A673 (cell line): ENCODE results near the gene SLC6A20. TPM values are rescaled to one million over a fixed set of nuclear protein-coding genes. Genes with fewer than 3 reads are reported as not detected.

ENCODE experiments used
- Bru-seq: library from RNA; stranded (reverse); fragments of 400-500 nt; gene quantifications from one replicate; lab custom pipeline; 2021; lab: Mats Ljungman, UMichigan
- BruChase-seq, 2 experiments: library from RNA; stranded (reverse); fragments of 400-500 nt; gene quantifications; one replicate each; lab custom pipeline; 2021; lab: Mats Ljungman, UMichigan
- BruUV-seq: library from RNA; stranded (reverse); fragments of 400-500 nt; replicated peaks from 2 replicates; lab custom pipeline; 2021; lab: Mats Ljungman, UMichigan
- CTCF ChIA-PET: fragments of 300-600 bp; sonication (Branson Sonifier 250); formaldehyde crosslinking; loops from one replicate; lab custom pipeline; 2022; ENCODE audit warnings: antibody characterized with exemption; lab: Charles Lee
- POLR2A ChIA-PET: fragments of 300-600 bp; sonication (Branson Sonifier 250); formaldehyde crosslinking; loops from one replicate; lab custom pipeline; 2022; ENCODE audit warnings: antibody characterized with exemption; ENCODE audit not compliant: low non-redundant PET; lab: Charles Lee
- DNase-seq: peaks from one replicate; pipeline ENCODE4 v3.0.0-alpha.2; 2015; ENCODE audit warnings: low spot score
- H3K27ac ChIP-seq: fragments of 200-600 bp; sonication (generic); 2 replicates; pipeline ENCODE4 v1.5.1; 2016; ENCODE audit warnings: mixed run types, low read depth, mild to moderate bottlenecking, mixed read lengths, antibody characterized with exemption, low read length; ENCODE audit not compliant: poor library complexity, severe bottlenecking
- H3K27me3 ChIP-seq: fragments of 200-600 bp; sonication (generic); replicated peaks from 2 replicates; pipeline ENCODE4 v1.6.1; 2017; ENCODE audit warnings: mixed run types, low read depth, mild to moderate bottlenecking, mixed read lengths, antibody characterized with exemption, low read length; ENCODE audit not compliant: insufficient read depth, poor library complexity
- H3K36me3 ChIP-seq: fragments of 200-600 bp; sonication (generic); 2 replicates; pipeline ENCODE4 v1.6.1; 2016; ENCODE audit warnings: mixed run types, mild to moderate bottlenecking, mixed read lengths, antibody characterized with exemption, low read length; ENCODE audit not compliant: insufficient read depth, poor library complexity, severe bottlenecking
- H3K4me1 ChIP-seq: fragments of 200-600 bp; sonication (generic); 2 replicates; pipeline ENCODE4 v1.6.1; 2017; ENCODE audit warnings: mixed run types, mild to moderate bottlenecking, mixed read lengths, antibody characterized with exemption, low read length; ENCODE audit not compliant: insufficient read depth, poor library complexity, severe bottlenecking
- H3K4me3 ChIP-seq: fragments of 200-600 bp; sonication (generic); 2 replicates; pipeline ENCODE4 v1.5.1; 2016; ENCODE audit warnings: low read depth, mixed run types, mild to moderate bottlenecking, mixed read lengths, low read length; ENCODE audit not compliant: poor library complexity, severe bottlenecking
- H3K9me3 ChIP-seq: fragments of 200-600 bp; sonication (generic); 2 replicates; pipeline ENCODE4 v1.6.1; 2016; ENCODE audit warnings: mixed run types, low read depth, mild to moderate bottlenecking, mixed read lengths, antibody characterized with exemption, low read length; ENCODE audit not compliant: poor library complexity, severe bottlenecking
- EZH2 ChIP-seq: fragments of 200-600 bp; sonication (generic); IDR thresholded peaks from 2 replicates; pipeline ENCODE4 v1.6.1; 2017; ENCODE audit warnings: borderline replicate concordance, low read depth, mild to moderate bottlenecking, mixed read lengths, antibody characterized with exemption, low read length; ENCODE audit not compliant: poor library complexity, severe bottlenecking
- intact Hi-C: fragments of 100-400 bp; cut with micrococcal nuclease; formaldehyde crosslinking; loops from one replicate; pipeline ENCODE4 v1.10.0; 2022; ENCODE audit not compliant: unreplicated experiment
- long read RNA-seq: library from polyadenylated mRNA; stranded (forward); transcript quantifications from one replicate; pipeline ENCODE4 v2.0.0, GENCODE V29; 2022
- total RNA-seq: library from RNA; stranded (reverse); gene quantifications from 2 replicates; pipeline ENCODE4 v1.2.3, GENCODE V29; 2021
- TF ChIP-seq, protein P1 (sequence below): fragments of 300-800, 200-600 bp; sonication (generic); conservative IDR thresholded peaks from 2 replicates; pipeline ENCODE4 v1.5.1; 2017; ENCODE audit warnings: low read depth, mild to moderate bottlenecking, antibody characterized with exemption, low read length, moderate library complexity, mixed read lengths

The SLC6A20 gene, protein sequence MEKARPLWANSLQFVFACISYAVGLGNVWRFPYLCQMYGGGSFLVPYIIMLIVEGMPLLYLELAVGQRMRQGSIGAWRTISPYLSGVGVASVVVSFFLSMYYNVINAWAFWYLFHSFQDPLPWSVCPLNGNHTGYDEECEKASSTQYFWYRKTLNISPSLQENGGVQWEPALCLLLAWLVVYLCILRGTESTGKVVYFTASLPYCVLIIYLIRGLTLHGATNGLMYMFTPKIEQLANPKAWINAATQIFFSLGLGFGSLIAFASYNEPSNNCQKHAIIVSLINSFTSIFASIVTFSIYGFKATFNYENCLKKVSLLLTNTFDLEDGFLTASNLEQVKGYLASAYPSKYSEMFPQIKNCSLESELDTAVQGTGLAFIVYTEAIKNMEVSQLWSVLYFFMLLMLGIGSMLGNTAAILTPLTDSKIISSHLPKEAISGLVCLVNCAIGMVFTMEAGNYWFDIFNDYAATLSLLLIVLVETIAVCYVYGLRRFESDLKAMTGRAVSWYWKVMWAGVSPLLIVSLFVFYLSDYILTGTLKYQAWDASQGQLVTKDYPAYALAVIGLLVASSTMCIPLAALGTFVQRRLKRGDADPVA
- total RNA-seq (not detected in 2 replicates), Bru-seq, nascent RNA (percentile 6 among the genes with signal in this experiment), BruChase-seq, experiment 1, labeled RNA remaining after a 2-hour chase (percentile 6 among the genes with signal in this experiment), BruChase-seq, experiment 2, labeled RNA remaining after a 6-hour chase (not detected)
- long read RNA-seq, result 0 reads

DNA sequence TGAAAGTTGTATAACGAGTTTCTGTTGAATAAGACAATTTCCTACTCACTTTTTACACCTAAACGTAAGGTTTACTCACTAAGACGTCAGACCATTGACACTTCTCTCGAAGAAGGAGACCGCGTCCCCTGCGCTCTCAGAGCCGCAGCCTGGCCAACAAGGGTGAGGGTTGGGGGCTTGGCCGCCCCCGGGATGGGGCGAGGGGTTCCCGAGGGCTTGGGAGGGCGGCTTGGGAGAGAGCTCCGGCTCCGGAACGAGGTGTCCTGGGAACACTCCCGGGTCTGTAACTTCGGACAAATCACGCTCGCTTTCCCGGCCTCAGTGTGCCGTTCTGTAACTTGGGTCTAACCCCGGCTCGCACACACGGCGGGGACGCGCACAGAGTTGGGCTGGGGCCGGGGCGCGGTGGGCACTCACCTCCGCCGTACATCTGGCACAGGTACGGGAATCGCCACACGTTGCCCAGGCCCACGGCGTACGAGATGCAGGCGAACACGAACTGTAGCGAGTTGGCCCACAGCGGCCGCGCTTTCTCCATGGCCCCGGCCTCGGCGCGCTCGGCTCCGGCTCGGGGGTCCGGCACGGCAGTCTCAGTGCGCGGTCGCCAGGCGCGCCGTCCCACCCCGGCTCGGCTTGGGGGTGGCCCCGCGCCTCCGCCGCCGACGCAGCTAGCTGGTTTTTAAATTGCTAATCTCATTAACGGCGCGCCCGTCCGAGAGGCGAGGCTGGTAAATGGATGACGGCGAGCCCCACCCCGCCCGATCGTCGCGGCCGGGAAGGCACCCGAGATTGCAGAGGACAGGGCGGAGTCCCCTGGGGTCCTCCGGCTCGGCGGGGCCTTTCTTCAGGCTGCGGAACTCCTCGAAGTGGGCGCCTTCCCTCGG, at the start of gene SLC6A20:
Gene SLC6A20 (minus strand): TSS at position 655 of the 884 bp plus-strand sequence. CDS start 117 bp downstream, at position 538.
- peaks cover 29% of the 10 kb centered on the region for H3K27me3 ChIP-seq
- no peak within 1 kb of the TSS for H3K27ac ChIP-seq
- no peak for DNase-seq
- H3K36me3 ChIP-seq, result no peaks in the 10 kb centered on the region
- BruUV-seq, result no TSS peak
- H3K9me3 ChIP-seq, result no peaks in the 10 kb centered on the region
- H3K4me3 ChIP-seq, result peak within 1 kb of the TSS; percentile 42
- ChIA-PET CTCF (no interaction called here), POLR2A (no interaction called here)
- H3K4me1 ChIP-seq, result no peaks in the 10 kb centered on the region
- TF ChIP-seq, protein P1, sequence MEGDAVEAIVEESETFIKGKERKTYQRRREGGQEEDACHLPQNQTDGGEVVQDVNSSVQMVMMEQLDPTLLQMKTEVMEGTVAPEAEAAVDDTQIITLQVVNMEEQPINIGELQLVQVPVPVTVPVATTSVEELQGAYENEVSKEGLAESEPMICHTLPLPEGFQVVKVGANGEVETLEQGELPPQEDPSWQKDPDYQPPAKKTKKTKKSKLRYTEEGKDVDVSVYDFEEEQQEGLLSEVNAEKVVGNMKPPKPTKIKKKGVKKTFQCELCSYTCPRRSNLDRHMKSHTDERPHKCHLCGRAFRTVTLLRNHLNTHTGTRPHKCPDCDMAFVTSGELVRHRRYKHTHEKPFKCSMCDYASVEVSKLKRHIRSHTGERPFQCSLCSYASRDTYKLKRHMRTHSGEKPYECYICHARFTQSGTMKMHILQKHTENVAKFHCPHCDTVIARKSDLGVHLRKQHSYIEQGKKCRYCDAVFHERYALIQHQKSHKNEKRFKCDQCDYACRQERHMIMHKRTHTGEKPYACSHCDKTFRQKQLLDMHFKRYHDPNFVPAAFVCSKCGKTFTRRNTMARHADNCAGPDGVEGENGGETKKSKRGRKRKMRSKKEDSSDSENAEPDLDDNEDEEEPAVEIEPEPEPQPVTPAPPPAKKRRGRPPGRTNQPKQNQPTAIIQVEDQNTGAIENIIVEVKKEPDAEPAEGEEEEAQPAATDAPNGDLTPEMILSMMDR, result no peak
- TF ChIP-seq EZH2, result no peak
- intact Hi-C loops, result no loop called here

DNA sequence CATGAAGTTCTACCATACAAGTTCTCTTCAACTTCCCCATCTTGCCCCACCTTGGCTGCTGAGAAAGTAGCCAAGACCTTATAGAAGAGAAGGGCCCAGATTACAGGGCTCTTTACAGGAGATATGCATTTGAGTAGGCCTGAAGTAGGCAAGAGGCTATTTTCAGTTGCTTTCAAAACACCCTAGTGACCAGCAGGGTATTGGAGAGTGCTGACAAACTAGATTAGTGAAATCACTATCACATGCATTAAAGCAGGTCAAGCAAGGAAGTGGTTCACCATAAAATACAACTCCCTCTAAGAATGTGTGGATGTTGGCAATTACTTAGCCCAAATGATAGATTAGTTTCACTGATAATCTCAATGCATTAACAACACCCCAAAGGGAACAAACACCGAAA, 48.3 kb upstream of the SLC6A20 start:
- ChIA-PET POLR2A (no interaction called here), CTCF (no interaction called here)
- BruUV-seq, result no TSS peak
- H3K27me3 ChIP-seq, result peaks cover 21% of the 10 kb centered on the region
- intact Hi-C loops, result loop anchor here (5.0 kb wide), 1 partner anchor 807 kb away; no protein-coding TSS in a partner anchor
- TF ChIP-seq, protein P1, result no peak
- TF ChIP-seq EZH2, result no peak
- no peaks in the 10 kb centered on the region for H3K9me3 ChIP-seq
- H3K36me3 ChIP-seq, result no peaks in the 10 kb centered on the region
- H3K4me3 ChIP-seq, result no peak overlapping the region
- no peaks in the 10 kb centered on the region for H3K4me1 ChIP-seq
- H3K27ac ChIP-seq, result no peak overlapping the region
- no peak for DNase-seq
